Epidermal melanocyte (primary cell): ENCODE data around the gene PDGFA.

Experiments
- DNase-seq: peaks from one replicate; pipeline ENCODE4 v3.0.0; 2011; ENCODE audit warnings: low spot score; ENCODE audit not compliant: insufficient read length

Gene PDGFA

DNA sequence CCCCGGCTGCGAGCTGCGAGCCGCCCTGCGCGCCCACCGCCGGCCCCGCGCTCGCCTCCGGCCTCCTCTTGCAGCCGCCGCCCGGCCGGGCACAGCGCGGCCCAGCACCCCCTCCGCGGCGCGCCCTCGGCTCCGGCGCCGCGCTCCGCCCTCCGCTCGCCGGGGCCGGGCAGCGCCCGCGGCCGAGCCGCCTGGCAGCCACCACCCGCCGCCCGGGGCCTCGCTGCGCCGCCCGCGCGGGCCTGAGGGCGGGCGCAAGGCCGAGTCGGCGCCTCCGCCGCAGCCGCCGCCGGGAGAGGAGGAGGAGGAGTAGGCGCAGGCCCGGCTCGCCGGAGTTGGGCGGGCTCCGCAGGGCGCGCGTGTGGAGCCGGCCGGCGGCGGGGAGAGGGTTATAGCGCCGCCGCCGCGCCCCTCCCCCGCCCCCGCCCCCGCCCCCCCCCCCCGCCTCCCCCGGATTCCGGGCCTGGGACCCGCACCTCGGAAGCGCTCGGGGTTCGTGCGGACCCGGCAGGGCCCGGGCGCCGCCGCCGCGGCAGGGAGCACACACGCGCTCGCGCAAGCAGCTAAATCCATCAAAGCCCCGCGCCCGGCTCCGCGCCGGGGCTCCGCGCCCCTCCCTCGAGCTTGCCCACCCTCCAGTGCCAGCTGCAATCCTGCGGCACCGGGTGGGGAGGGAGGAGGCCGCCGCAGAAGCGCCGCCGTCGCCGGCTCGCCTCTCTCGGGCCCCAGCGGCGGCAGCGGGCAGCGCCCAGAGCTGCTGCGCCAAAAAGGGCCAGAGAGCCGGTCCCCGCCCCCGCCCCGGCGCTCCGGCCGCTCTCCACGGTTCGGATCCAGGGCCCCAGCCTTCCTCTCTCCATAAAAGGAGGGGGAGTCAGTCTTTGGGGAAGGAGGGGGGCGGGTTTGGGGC is at the start of gene PDGFA:
PDGFA (minus strand) TSS at position 363 of the 907 bp plus-strand sequence. CDS start 845 bp downstream, outside the sequence.
- no peak for DNase-seq

- DNase-seq: no peak
These were observed 48.6 kb upstream of the PDGFA start for GRCh38 chr7:568031-568951.

DNA sequence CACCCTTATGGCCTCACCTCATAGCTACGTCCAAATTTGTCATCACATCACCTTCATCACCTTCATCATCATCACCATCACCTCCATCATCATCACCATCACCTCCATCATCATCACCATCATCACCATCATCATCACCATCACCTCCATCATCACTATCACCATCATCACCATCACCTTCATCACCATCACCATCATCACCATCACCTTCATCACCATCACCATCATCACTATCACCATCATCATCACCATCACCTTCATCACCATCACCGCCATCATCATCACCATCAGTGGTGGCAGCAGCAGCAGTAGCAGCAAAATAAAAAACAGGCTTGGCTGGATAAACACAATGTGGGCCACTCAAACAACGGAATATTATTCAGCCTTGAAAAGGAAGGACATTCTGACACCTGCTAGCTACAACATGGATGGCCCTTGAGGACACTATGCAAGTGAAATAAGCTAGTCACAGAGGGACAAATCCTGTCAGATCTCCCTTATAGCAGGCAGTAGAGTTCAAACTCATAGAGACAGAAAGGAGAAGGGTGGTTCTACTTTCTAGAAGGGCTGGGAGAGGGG is 47.7 kb upstream of the PDGFA start:
- DNase-seq: no peak

DNA sequence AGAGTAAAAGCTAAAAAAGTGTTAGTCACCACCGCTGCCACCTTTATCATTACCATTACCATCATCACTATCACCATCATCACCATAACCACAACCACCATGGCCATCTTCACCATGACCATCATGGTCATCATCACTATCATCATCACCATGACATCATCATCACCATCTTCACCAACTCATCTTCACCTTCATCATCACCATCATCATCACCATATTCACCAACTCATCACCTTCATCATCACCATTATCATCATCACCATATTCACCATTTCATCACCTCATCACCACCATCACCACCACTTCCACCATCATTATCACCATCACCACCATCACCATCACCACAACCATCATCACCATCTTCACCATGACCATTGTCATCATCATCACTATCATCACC is 46.5 kb upstream of the PDGFA start:
- DNase-seq: no peak

DNA sequence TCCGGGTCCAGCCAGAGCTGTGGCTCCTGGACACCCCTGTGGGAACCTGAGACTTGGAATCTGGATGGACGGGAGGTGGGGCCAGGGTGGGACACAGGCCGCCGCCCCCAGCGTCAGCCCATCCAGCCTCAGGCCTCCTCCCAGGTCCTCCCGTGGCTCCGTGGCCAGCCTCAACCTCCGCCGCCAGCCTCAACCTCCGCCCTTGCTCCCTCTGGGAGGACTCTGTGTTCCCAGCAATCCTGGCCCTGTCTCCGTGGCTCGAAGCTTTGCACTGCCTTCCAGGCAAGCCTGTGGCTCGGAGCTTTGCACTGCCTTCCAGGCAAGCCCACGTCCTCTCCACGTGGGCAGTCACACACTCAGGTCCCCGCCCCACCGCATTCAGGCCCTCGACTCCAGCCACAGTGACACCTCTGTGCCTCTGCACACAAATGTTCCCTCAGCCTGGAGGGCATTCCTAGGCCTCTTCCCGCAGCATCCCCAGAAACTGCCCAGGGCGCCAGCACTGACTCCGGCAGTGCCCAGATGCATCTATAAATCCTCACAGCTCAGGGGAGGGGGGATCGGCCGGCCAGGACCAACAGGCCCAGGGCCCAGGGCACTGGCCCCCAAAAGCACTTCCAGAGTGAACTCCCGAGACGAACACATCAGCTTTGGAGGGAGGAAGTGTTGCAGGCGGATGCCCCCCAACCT is 44.7 kb upstream of the PDGFA start:
- no peak for DNase-seq

GRCh38 chr7:563629-564170 is 44.1 kb upstream of the PDGFA start:
- no peak for DNase-seq

- no peak for DNase-seq
These were observed 43.4 kb upstream of the PDGFA start for GRCh38 chr7:562789-563628.

DNA sequence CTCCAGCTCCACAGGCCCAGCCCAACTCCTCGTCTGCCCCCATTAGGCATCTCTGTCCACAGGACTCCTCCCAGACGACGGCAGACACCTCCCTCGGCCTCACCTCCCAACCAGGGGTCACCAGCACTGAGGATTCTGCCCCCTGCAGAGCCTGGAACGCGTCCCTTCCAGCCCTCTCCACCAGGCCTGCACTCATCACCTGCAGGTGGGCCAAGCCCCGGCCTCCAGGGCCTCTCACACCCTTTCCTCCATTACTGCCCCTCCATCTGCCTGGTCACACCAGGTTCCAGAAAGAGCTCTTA is 42.7 kb upstream of the PDGFA start:
- DNase-seq: no peak

DNA sequence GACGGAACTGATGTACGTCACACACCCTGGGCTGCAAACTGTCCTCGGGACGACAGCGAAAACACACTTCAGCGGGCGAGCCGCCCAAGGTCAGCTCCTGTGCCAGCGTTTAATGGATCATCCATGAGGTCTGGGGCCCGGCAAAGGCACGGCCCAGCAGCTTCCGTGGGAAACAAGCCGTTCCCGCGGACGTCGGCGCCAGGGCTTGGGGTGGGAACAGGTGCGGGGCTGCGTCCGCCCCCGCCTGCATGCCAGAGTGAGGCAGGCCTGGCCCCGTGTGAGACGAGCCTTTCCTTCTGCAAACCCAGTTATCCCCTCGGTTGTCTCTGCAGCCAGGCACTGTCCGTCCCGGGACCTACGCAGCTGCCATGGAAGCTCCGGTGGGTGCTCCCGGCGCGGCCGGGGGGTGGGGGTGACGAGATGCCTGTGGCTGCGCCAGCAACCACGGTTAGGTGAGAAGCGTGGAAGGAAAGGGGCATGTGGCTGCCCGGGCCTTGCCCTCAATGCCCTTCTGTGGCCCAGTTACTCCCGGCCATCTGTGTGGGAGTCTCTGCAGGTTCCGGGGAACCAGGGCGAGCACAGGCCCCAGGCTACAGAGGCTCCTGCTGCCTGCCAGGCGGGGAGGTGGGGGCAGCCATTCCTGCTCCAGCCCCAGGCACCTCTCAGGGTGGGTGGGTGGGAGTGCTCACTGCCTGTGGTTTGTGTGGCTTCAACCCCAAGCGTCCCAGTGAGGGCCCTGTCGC is 42.2 kb upstream of the PDGFA start:
- no peak for DNase-seq

GRCh38 chr7:560966-561630 is 41.5 kb upstream of the PDGFA start:
- DNase-seq: no peak

GRCh38 chr7:559396-559705 is 39.7 kb upstream of the PDGFA start:
- DNase-seq: no peak

- DNase-seq: no peak
These were observed 37.9 kb upstream of the PDGFA start for GRCh38 chr7:557558-557881.

- no peak for DNase-seq
These were observed 37.4 kb upstream of the PDGFA start for GRCh38 chr7:556837-557557.

DNA sequence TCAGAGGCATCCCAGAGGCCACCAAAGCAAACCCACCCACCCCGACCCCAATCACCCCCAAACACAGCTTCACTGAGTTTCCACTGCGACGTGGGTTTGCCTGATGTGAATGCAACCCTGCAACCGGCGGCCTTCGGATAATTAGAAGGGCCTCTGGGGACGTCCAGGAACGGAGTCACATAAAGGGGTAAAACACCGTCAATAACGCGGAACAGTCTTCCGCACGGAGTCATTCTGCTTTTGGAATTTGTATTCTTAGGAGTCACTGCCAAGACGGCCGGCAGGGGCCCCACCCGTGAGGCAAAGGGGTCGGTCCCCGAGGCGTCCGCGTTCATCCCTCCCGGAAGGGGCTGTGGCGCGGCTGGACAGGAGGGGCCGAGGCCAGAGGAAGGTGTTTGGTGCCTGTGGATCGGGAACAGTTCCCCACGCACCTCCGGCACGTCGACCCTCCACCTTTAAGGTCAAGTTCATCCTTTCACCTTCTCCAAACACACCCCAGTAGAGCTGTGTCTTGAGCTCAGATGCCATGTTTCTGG is 36.7 kb upstream of the PDGFA start:
- no peak for DNase-seq

GRCh38 chr7:555551-556160 is 36.0 kb upstream of the PDGFA start:
- no peak for DNase-seq

DNA sequence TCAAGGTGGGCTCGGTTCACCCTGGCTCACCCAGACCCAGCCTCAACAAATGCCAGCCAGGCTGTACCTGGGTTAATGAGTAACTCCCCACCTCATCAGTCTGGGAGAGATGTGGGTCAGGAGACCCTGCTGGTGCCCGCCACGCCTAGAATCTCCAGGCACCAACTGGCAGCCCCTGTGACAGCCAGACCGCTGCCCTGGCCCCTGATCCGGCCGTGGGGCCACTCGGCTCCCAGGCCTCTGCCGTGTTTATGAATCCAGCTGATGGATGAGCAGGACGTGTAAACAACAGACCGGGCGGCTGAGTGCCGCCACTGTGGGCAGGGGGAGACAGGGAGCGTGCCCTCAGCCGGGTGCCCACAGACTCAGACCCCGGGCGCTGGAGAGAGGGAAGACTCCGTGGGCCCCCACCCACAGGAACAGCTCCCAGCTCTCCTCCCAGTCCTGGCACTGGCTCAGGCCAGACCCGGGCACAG is 34.0 kb upstream of the PDGFA start:
- DNase-seq: no peak

DNA sequence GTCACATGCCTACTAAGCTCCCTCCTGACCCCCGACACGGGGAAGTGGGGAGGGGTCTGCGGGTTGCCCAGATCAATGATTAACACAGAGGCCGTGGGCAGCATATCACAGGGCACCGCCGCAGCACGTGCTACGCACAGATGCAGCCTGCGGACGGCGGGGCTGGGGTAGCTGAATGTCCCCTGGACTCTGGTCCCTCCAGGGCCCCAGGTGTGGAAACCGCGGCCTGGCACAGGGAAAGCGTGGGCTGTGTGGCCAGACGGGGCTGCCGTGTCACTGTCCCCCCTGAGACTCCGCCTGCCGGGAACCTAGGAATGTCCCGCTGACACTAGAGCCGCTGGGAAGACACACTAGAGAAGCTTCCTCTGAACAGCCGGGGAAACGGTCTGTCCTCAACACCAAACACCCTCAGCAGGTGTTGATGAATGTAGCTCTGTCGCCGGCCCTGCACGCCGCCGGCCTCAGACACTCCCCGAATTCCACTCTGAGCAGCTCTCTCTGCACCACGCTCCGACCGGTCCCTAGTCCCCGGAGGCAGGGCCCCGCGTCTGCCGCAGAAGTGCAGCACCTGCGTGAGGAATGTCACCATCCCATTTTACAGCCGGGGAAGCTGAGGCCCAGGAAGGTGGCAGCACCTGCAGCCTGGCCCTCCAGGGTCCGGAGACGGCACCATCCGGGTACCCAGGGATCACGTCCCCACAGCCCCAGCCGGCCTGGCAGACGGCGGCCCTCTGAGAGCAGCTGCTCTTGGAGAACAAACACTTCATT is 33.4 kb upstream of the PDGFA start:
- DNase-seq: no peak
